ENCODE data around the gene IL19.
"Not testable (repeated sequence)": the region's sequence is repeated elsewhere in the genome, so short reads cannot be mapped to it uniquely, and the experiment has no call there.

IL19 gene

GRCh38 chr1:206754011-206754410 lies 16.6 kb upstream of the IL19 start:
- no peak for TF ChIP-seq CTCF (IDR thresholded peaks at IDR 0.05; ENCODE audit: low read depth, low read length, missing control alignments)
- no peak for DNase-seq (ENCODE audit: low read depth)

GRCh38 chr1:206757524-206758266 lies 12.9 kb upstream of the IL19 start:
- DNase-seq (ENCODE audit: low read depth) = no peak
- no peak for TF ChIP-seq CTCF (IDR thresholded peaks at IDR 0.05; ENCODE audit: low read depth, low read length, missing control alignments)
- no peak overlapping the region for H3K4me3 ChIP-seq (ENCODE audit: low read depth, low read length)

More at GRCh38 chr1:206754011-206754410, 16.6 kb upstream of the IL19 start:
- H3K4me3 ChIP-seq (ENCODE audit: low read depth, low read length) = no peak overlapping the region

- no peak for TF ChIP-seq CTCF (IDR thresholded peaks at IDR 0.05; ENCODE audit: low read depth, low read length, missing control alignments)
- no peak overlapping the region for H3K4me3 ChIP-seq (ENCODE audit: low read depth, low read length)
- DNase-seq (ENCODE audit: low read depth) = no peak
These were observed 10.0 kb upstream of the IL19 start for GRCh38 chr1:206760590-206760989.

- no peak overlapping the region for H3K4me3 ChIP-seq (ENCODE audit: low read depth, low read length)
- TF ChIP-seq CTCF (IDR thresholded peaks at IDR 0.05; ENCODE audit: low read depth, low read length, missing control alignments) = no peak
- no peak for DNase-seq (ENCODE audit: low read depth)
These were observed 9.3 kb upstream of the IL19 start for GRCh38 chr1:206761159-206761768.

- DNase-seq (ENCODE audit: low read depth); H3K4me3 ChIP-seq (ENCODE audit: low read depth, low read length): not testable (repeated sequence)
These were observed 7.7 kb upstream of the IL19 start for GRCh38 chr1:206762741-206763364.

- DNase-seq (ENCODE audit: low read depth); H3K4me3 ChIP-seq (ENCODE audit: low read depth, low read length): not testable (repeated sequence)
These were observed 4.8 kb upstream of the IL19 start for GRCh38 chr1:206765771-206766170.

GRCh38 chr1:206766251-206766856 lies 4.2 kb upstream of the IL19 start:
- H3K4me3 ChIP-seq (ENCODE audit: low read depth, low read length) = no peak overlapping the region
- no peak for TF ChIP-seq CTCF (IDR thresholded peaks at IDR 0.05; ENCODE audit: low read depth, low read length, missing control alignments)
- no peak for DNase-seq (ENCODE audit: low read depth)
